GM12878 (cell line): ENCODE data around the gene RAET1E. TPM values are rescaled to one million over a fixed set of nuclear protein-coding genes. Genes with fewer than 3 reads are reported as not detected.

ENCODE experiments used
- ATF7 ChIP-seq: fragments of 450-650 bp; IDR thresholded peaks from 2 replicates; pipeline ENCODE4 v1.6.1; 2016; ENCODE audit warnings: low read depth, mild to moderate bottlenecking
- BRCA1 ChIP-seq: IDR thresholded peaks from 2 replicates; pipeline ENCODE4 v1.6.1; 2011; ENCODE audit warnings: low read depth, low read length, improper control_type of control experiment
- EED ChIP-seq: sonication (generic); IDR thresholded peaks from 2 replicates; pipeline ENCODE4 v1.6.1; 2016; ENCODE audit warnings: antibody characterized with exemption, low read depth
- FOXK2 ChIP-seq: fragments of 450-650 bp; IDR thresholded peaks from 2 replicates; pipeline ENCODE4 v1.6.1; 2017; ENCODE audit warnings: mild to moderate bottlenecking, moderate library complexity
- FOXM1 ChIP-seq: IDR thresholded peaks from 2 replicates; pipeline ENCODE4 v1.6.1; 2012; ENCODE audit warnings: low read depth, mild to moderate bottlenecking, inconsistent platforms, low read length, moderate library complexity
- HCFC1 ChIP-seq: fragments of 150-350 bp; IDR thresholded peaks from 2 replicates; pipeline ENCODE4 v1.6.1; 2014; ENCODE audit warnings: low read length
- HDGF ChIP-seq: fragments of 450-650 bp; IDR thresholded peaks from 2 replicates; pipeline ENCODE4 v1.6.1; 2016; ENCODE audit warnings: antibody characterized with exemption
- KAT2A ChIP-seq: conservative IDR thresholded peaks from 2 replicates; pipeline ENCODE4 v1.6.1; 2011; ENCODE audit warnings: low read depth, low read length; ENCODE audit not compliant: control insufficient read depth
- KDM1A ChIP-seq: fragments of 200-600 bp; sonication (generic); IDR thresholded peaks from 2 replicates; pipeline ENCODE4 v1.6.1; 2016; ENCODE audit warnings: borderline replicate concordance
- MEF2B ChIP-seq: fragments of 450-650 bp; IDR thresholded peaks from 2 replicates; pipeline ENCODE4 v1.6.1; 2018; ENCODE audit warnings: mild to moderate bottlenecking, moderate library complexity; ENCODE audit not compliant: partially characterized antibody, poor library complexity, severe bottlenecking
- NR2F1 ChIP-seq: fragments of 450-650 bp; conservative IDR thresholded peaks from 2 replicates; pipeline ENCODE4 v1.6.1; 2017; ENCODE audit warnings: mild to moderate bottlenecking
- RBBP5 ChIP-seq: fragments of 200-600 bp; sonication (generic); conservative IDR thresholded peaks from 2 replicates; pipeline ENCODE4 v1.6.1; 2016
- TCF3 ChIP-seq: IDR thresholded peaks from 2 replicates; pipeline ENCODE4 v1.6.1; 2012; ENCODE audit warnings: low read depth, mild to moderate bottlenecking, low read length, borderline replicate concordance; ENCODE audit not compliant: insufficient read depth
- ZNF217 ChIP-seq: fragments of 450-650 bp; IDR thresholded peaks from 2 replicates; pipeline ENCODE4 v1.6.1; 2017; ENCODE audit warnings: antibody characterized with exemption, mild to moderate bottlenecking
- polyA plus RNA-seq, 11 experiments: library from polyadenylated mRNA; depleted of rRNA in 4 of 11; unstranded in 6 of 11; stranded (reverse) in 5 of 11; fragments of >200 nt; fragmentation: Nextera tagmentation in 4 of 11; fragmentation: Illumina TruSeq in 1 of 11; extraction: Ambion mirVana in 4 of 11; extraction: Trizol in 1 of 11; gene quantifications; 1 replicate in 1 of 11; 2 replicates in 10 of 11; pipeline versions ENCODE4 v1.2.1 to v1.2.3, GENCODE V29; 2011 to 2016; ENCODE audit warnings: inconsistent platforms in 2 of 11, missing spikeins in 2 of 11, low read depth in 1 of 11
- total RNA-seq, 4 experiments: library from RNA; depleted of rRNA in 3 of 4; stranded (reverse); fragments of >200 nt in 3 of 4; fragmentation: Illumina TruSeq in 1 of 4; extraction: Trizol in 1 of 4; gene quantifications; 2 replicates each; pipeline versions ENCODE4 v1.2.1 to v1.2.3, GENCODE V29; 2013 to 2021
- TF ChIP-seq, protein P1 (sequence below): IDR thresholded peaks from 2 replicates; pipeline ENCODE4 v1.6.1; 2012; ENCODE audit warnings: low read depth, low read length, improper control_type of control experiment
- TF ChIP-seq, protein P2 (sequence below): fragments of 450-650 bp; IDR thresholded peaks from 2 replicates; pipeline ENCODE4 v1.6.1; 2017; ENCODE audit warnings: mild to moderate bottlenecking
- TF ChIP-seq, protein P3 (sequence below): fragments of 450-650 bp; IDR thresholded peaks from 2 replicates; pipeline ENCODE4 v1.6.1; 2017; ENCODE audit warnings: antibody characterized with exemption, mild to moderate bottlenecking, moderate library complexity
- TF ChIP-seq, protein P4 (sequence below): fragments of 450-650 bp; formaldehyde crosslinking; IDR thresholded peaks from 2 replicates; pipeline ENCODE4 v1.4.0; 2022; ENCODE audit warnings: mild to moderate bottlenecking, moderate library complexity

Gene RAET1E
- total and polyA plus RNA-seq, 10 of the 15 experiments (the other 5 are each of a cell fraction or from before 2014, with no cell fraction given): not detected

DNA sequence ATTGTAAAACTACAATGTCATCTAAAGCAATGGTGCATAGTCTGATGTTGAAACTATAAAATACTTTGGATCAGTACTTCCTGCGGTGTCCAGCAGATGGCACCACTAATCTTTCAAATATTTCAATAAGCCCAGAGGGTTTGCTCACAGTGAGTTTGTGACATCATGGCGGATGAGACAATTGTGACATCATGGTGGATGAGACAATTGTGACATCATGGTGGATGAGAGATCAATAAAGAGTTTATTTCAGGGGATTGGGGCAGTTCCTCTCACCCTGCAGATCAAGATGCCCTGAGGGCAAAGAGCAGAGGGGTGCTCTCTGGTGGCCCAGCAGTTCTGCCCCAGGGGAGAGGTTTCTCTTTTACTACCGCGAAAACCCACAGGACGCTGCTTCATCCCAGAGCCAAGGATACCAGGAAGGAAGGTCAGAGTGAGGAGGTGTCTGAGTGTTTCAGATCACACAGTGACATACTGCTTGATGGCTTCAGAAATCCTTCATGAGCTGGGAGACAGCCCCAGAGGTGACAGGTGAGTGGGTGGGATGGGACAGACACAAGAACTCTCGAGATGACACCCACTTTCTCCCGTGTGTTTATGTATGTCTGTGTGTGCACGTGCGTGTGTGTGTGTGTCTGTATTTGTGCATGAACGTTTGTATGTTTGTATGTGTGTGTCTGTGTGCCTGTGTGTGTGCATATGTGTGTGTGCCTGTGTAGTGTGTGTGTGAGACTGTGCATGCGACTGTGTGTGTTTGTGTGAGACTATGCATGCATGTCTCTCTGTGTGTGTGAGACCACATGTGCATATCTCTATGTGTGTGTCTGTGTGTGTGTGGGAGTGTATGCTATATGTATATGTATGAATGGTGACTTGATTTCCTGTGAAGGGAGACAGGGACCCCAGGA lies 36.6 kb upstream of the RAET1E start (continued):
- TF ChIP-seq TCF3: no peak
- no peak for TF ChIP-seq KAT2A
- TF ChIP-seq, protein P1, sequence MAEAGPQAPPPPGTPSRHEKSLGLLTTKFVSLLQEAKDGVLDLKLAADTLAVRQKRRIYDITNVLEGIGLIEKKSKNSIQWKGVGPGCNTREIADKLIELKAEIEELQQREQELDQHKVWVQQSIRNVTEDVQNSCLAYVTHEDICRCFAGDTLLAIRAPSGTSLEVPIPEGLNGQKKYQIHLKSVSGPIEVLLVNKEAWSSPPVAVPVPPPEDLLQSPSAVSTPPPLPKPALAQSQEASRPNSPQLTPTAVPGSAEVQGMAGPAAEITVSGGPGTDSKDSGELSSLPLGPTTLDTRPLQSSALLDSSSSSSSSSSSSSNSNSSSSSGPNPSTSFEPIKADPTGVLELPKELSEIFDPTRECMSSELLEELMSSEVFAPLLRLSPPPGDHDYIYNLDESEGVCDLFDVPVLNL: no peak
- TF ChIP-seq ATF7: peak; percentile 96
- TF ChIP-seq RBBP5: no peak
- TF ChIP-seq EED: no peak
- TF ChIP-seq NR2F1: 0 out of 2 replicates have a peak, but pooled peaks have one; percentile 17
- 0 out of 2 replicates have a peak, but pooled peaks have one; percentile 38 for TF ChIP-seq ZNF217
- TF ChIP-seq BRCA1: no peak
- TF ChIP-seq FOXK2: peak; percentile 7; the same call in 1 of the 2 replicates
- TF ChIP-seq MEF2B: peak; percentile 21
- TF ChIP-seq, protein P2, sequence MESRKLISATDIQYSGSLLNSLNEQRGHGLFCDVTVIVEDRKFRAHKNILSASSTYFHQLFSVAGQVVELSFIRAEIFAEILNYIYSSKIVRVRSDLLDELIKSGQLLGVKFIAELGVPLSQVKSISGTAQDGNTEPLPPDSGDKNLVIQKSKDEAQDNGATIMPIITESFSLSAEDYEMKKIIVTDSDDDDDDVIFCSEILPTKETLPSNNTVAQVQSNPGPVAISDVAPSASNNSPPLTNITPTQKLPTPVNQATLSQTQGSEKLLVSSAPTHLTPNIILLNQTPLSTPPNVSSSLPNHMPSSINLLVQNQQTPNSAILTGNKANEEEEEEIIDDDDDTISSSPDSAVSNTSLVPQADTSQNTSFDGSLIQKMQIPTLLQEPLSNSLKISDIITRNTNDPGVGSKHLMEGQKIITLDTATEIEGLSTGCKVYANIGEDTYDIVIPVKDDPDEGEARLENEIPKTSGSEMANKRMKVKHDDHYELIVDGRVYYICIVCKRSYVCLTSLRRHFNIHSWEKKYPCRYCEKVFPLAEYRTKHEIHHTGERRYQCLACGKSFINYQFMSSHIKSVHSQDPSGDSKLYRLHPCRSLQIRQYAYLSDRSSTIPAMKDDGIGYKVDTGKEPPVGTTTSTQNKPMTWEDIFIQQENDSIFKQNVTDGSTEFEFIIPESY: no peak
- no peak for TF ChIP-seq KDM1A
- TF ChIP-seq, protein P3, sequence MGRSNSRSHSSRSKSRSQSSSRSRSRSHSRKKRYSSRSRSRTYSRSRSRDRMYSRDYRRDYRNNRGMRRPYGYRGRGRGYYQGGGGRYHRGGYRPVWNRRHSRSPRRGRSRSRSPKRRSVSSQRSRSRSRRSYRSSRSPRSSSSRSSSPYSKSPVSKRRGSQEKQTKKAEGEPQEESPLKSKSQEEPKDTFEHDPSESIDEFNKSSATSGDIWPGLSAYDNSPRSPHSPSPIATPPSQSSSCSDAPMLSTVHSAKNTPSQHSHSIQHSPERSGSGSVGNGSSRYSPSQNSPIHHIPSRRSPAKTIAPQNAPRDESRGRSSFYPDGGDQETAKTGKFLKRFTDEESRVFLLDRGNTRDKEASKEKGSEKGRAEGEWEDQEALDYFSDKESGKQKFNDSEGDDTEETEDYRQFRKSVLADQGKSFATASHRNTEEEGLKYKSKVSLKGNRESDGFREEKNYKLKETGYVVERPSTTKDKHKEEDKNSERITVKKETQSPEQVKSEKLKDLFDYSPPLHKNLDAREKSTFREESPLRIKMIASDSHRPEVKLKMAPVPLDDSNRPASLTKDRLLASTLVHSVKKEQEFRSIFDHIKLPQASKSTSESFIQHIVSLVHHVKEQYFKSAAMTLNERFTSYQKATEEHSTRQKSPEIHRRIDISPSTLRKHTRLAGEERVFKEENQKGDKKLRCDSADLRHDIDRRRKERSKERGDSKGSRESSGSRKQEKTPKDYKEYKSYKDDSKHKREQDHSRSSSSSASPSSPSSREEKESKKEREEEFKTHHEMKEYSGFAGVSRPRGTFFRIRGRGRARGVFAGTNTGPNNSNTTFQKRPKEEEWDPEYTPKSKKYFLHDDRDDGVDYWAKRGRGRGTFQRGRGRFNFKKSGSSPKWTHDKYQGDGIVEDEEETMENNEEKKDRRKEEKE: no peak
- TF ChIP-seq, protein P4, sequence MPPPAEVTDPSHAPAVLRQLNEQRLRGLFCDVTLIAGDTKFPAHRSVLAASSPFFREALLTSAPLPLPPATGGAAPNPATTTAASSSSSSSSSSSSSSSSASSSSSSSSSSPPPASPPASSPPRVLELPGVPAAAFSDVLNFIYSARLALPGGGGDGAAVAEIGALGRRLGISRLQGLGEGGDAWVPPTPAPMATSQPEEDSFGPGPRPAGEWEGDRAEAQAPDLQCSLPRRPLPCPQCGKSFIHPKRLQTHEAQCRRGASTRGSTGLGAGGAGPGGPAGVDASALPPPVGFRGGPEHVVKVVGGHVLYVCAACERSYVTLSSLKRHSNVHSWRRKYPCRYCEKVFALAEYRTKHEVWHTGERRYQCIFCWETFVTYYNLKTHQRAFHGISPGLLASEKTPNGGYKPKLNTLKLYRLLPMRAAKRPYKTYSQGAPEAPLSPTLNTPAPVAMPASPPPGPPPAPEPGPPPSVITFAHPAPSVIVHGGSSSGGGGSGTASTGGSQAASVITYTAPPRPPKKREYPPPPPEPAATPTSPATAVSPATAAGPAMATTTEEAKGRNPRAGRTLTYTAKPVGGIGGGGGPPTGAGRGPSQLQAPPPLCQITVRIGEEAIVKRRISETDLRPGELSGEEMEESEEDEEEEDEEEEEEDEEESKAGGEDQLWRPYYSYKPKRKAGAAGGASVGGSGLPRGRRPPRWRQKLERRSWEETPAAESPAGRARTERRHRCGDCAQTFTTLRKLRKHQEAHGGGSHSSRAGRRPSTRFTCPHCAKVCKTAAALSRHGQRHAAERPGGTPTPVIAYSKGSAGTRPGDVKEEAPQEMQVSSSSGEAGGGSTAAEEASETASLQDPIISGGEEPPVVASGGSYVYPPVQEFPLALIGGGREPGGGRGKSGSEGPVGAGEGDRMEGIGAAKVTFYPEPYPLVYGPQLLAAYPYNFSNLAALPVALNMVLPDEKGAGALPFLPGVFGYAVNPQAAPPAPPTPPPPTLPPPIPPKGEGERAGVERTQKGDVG (CRISPR knock-in tag): no peak
- no peak for TF ChIP-seq HDGF
- no peak for TF ChIP-seq HCFC1
- no peak for TF ChIP-seq FOXM1
- TF ChIP-seq, all 136 proteins: peak for 18
